ENCODE results near the gene TNC.

The TNC gene

GRCh38 chr9:115042781-115043509 is 75.0 kb downstream of the TNC start:
- no peak overlapping the region for H3K4me3 ChIP-seq (ENCODE audit: low read depth, low read length)
- no peak for TF ChIP-seq CTCF (IDR thresholded peaks at IDR 0.05; ENCODE audit: borderline replicate concordance, insufficient read depth, low read depth, low read length)

- no peak for TF ChIP-seq CTCF (IDR thresholded peaks at IDR 0.05; ENCODE audit: borderline replicate concordance, insufficient read depth, low read depth, low read length)
These were observed 78.3 kb downstream of the TNC start for GRCh38 chr9:115039516-115040120.

GRCh38 chr9:115038178-115038577 is 79.8 kb downstream of the TNC start:
- no peak overlapping the region for H3K4me3 ChIP-seq (ENCODE audit: low read depth, low read length)
- TF ChIP-seq CTCF (IDR thresholded peaks at IDR 0.05; ENCODE audit: borderline replicate concordance, insufficient read depth, low read depth, low read length): no peak

More at GRCh38 chr9:115039516-115040120, 78.3 kb downstream of the TNC start:
- no peak overlapping the region for H3K4me3 ChIP-seq (ENCODE audit: low read depth, low read length)

- H3K4me3 ChIP-seq (ENCODE audit: low read depth, low read length): no peak overlapping the region
- TF ChIP-seq CTCF (IDR thresholded peaks at IDR 0.05; ENCODE audit: borderline replicate concordance, insufficient read depth, low read depth, low read length): no peak
These were observed 81.3 kb downstream of the TNC start for GRCh38 chr9:115036691-115037090.

- H3K4me3 ChIP-seq (ENCODE audit: low read depth, low read length): no peak overlapping the region
- TF ChIP-seq CTCF (IDR thresholded peaks at IDR 0.05; ENCODE audit: borderline replicate concordance, insufficient read depth, low read depth, low read length): no peak
These were observed 81.9 kb downstream of the TNC start for GRCh38 chr9:115035841-115036612.

- H3K4me3 ChIP-seq (ENCODE audit: low read depth, low read length): no peak overlapping the region
- TF ChIP-seq CTCF (IDR thresholded peaks at IDR 0.05; ENCODE audit: borderline replicate concordance, insufficient read depth, low read depth, low read length): no peak
These were observed 83.2 kb downstream of the TNC start for GRCh38 chr9:115034801-115035200.
